Measurements from ENCODE around the gene CDKN2B. TPM values are rescaled to one million over a fixed set of nuclear protein-coding genes. Genes with fewer than 3 reads are reported as not detected.

The CDKN2B gene
- total RNA-seq, 2 experiments from 2014 or later, result not detected

- Mint-ChIP-seq H3K4me1 (ENCODE audit: low read depth) (peaks cover 12% of the 10 kb centered on the region), H3K9me3 (no peaks in the 10 kb centered on the region), H3K36me3 (ENCODE audit: low read depth) (no peaks in the 10 kb centered on the region), H3K27me3 (peaks cover 5% of the 10 kb centered on the region), H3K4me3 (no peak overlapping the region), H3K27ac (no peak overlapping the region)
- no peak overlapping the region for H3K4me3 ChIP-seq (ENCODE audit: low read length)
- H3K9me3 ChIP-seq (ENCODE audit: control insufficient read depth in 1 of 2, insufficient read depth in 1 of 2, low read length in 2 of 2), result no peaks in the 10 kb centered on the region
- ChIA-PET CTCF (interaction anchor here (1.9 to 2.8 kb wide), 2 partner anchors 15 to 44 kb away, joined by 6 to 9 read pairs; partner anchors contain the start of gene CDKN2B), POLR2A (no interaction called here)
- H3K27me3 ChIP-seq (ENCODE audit: control insufficient read depth in 1 of 2, insufficient read depth in 2 of 2, low read length in 2 of 2), result no peaks in the 10 kb centered on the region
- H3K36me3 ChIP-seq (ENCODE audit: insufficient read depth, low read length), result no peaks in the 10 kb centered on the region
- TF ChIP-seq, protein P1, sequence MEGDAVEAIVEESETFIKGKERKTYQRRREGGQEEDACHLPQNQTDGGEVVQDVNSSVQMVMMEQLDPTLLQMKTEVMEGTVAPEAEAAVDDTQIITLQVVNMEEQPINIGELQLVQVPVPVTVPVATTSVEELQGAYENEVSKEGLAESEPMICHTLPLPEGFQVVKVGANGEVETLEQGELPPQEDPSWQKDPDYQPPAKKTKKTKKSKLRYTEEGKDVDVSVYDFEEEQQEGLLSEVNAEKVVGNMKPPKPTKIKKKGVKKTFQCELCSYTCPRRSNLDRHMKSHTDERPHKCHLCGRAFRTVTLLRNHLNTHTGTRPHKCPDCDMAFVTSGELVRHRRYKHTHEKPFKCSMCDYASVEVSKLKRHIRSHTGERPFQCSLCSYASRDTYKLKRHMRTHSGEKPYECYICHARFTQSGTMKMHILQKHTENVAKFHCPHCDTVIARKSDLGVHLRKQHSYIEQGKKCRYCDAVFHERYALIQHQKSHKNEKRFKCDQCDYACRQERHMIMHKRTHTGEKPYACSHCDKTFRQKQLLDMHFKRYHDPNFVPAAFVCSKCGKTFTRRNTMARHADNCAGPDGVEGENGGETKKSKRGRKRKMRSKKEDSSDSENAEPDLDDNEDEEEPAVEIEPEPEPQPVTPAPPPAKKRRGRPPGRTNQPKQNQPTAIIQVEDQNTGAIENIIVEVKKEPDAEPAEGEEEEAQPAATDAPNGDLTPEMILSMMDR (IDR thresholded peaks at IDR 0.05), result no peak
- DNase-seq (no peak), ATAC-seq (ENCODE audit: poor library complexity) (no peak)
- H3K27ac ChIP-seq (ENCODE audit: low read depth in 1 of 2, low read length in 2 of 2), result no peak overlapping the region
- no peaks in the 10 kb centered on the region for H3K4me1 ChIP-seq (ENCODE audit: insufficient read depth, low read length)
- intact Hi-C loops (cut with DNase I, micrococcal nuclease), result no loop called here
Observed at GRCh38 chr9:22053178-22053577, 44.1 kb upstream of the CDKN2B start.

GRCh38 chr9:22052376-22052945, 43.4 kb upstream of the CDKN2B start:
- Histone ChIP-seq H3K27ac (ENCODE audit: low read depth in 1 of 2, low read length in 2 of 2) (no peak overlapping the region), H3K4me3 (ENCODE audit: low read length) (no peak overlapping the region), H3K4me1 (ENCODE audit: insufficient read depth, low read length) (no peaks in the 10 kb centered on the region), H3K27me3 (ENCODE audit: control insufficient read depth in 1 of 2, insufficient read depth in 2 of 2, low read length in 2 of 2) (no peaks in the 10 kb centered on the region), H3K36me3 (ENCODE audit: insufficient read depth, low read length) (no peaks in the 10 kb centered on the region), H3K9me3 (ENCODE audit: control insufficient read depth in 1 of 2, insufficient read depth in 1 of 2, low read length in 2 of 2) (no peaks in the 10 kb centered on the region)
- H3K27ac Mint-ChIP-seq, result no peak overlapping the region
- no peaks in the 10 kb centered on the region for H3K36me3 Mint-ChIP-seq (ENCODE audit: low read depth)
- TF ChIP-seq, protein P1 (IDR thresholded peaks at IDR 0.05), result no peak
- H3K9me3 Mint-ChIP-seq, result no peaks in the 10 kb centered on the region
- intact Hi-C loops (cut with DNase I, micrococcal nuclease), result no loop called here
- ChIA-PET POLR2A (no interaction called here), CTCF (interaction anchor here (1.2 to 2.8 kb wide), 3 partner anchors 14 to 44 kb away, joined by 3 to 9 read pairs (median 6); partner anchors contain the start of gene CDKN2B)
- no peak overlapping the region for H3K4me3 Mint-ChIP-seq
- no peak for ATAC-seq (ENCODE audit: poor library complexity)
- H3K27me3 Mint-ChIP-seq, result peaks cover 7% of the 10 kb centered on the region
- DNase-seq, result peak in 3 of 14 experiments; percentile 15 to 41 (median 26)
- peaks cover 12% of the 10 kb centered on the region for H3K4me1 Mint-ChIP-seq (ENCODE audit: low read depth)

DNA sequence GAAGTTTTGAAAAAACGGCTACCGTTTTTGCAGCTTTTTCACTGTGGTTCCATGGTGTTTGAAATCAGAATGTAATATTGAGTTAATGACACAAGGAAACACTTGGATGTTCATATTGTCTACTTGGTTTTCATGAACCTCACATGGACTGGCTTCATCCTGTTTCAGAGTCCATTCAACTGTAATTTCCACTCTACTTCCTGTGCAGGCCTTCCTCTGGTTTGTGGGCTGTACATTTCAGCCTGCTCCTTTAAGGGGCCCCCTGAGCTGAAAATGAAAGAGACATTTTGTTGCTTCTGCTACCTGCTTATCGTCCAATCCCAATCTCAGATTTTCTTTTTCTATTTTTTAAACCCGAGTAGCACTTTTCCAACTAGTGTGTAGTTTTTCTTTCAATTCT, 41.8 kb upstream of the CDKN2B start:
- TF ChIP-seq, protein P1 (IDR thresholded peaks at IDR 0.05), result no peak
- ATAC-seq (ENCODE audit: poor library complexity), result no peak
- no peaks in the 10 kb centered on the region for H3K9me3 ChIP-seq (ENCODE audit: control insufficient read depth in 1 of 2, insufficient read depth in 1 of 2, low read length in 2 of 2)
- Mint-ChIP-seq H3K4me1 (ENCODE audit: low read depth) (peaks cover 12% of the 10 kb centered on the region), H3K4me3 (peak overlapping the region; percentile 1), H3K27ac (no peak overlapping the region), H3K9me3 (no peaks in the 10 kb centered on the region), H3K36me3 (ENCODE audit: low read depth) (no peaks in the 10 kb centered on the region), H3K27me3 (peaks cover 7% of the 10 kb centered on the region)
- H3K27me3 ChIP-seq (ENCODE audit: control insufficient read depth in 1 of 2, insufficient read depth in 2 of 2, low read length in 2 of 2), result no peaks in the 10 kb centered on the region
- no peaks in the 10 kb centered on the region for H3K36me3 ChIP-seq (ENCODE audit: insufficient read depth, low read length)
- ChIA-PET CTCF (interaction anchor here (0.9 kb wide), 1 partner anchor 13 kb away, joined by 4 read pairs; no protein-coding TSS in a partner anchor), POLR2A (no interaction called here)
- H3K27ac ChIP-seq (ENCODE audit: low read depth in 1 of 2, low read length in 2 of 2), result no peak overlapping the region
- no peaks in the 10 kb centered on the region for H3K4me1 ChIP-seq (ENCODE audit: insufficient read depth, low read length)
- DNase-seq, result peak in 3 of 14 experiments; percentile 8 to 72 (median 11)
- no peak overlapping the region for H3K4me3 ChIP-seq (ENCODE audit: low read length)
- intact Hi-C loops (cut with DNase I, micrococcal nuclease), result no loop called here

All from CD4-positive, alpha-beta T cell (primary cell).